Stimulated activated CD8-positive, alpha-beta memory T cell treated with anti-CD3 and anti-CD28 coated beads, Interleukin-12 subunit alpha, Interleukin-12 subunit beta, amount 100 ng/mL, for 1 hour (primary cell): ENCODE data around the gene DRAXIN.

ENCODE experiments used
- DNase-seq: peaks from one replicate; pipeline ENCODE4 v3.0.0-alpha.2; 2020; ENCODE audit warnings: low read depth

DRAXIN gene

DNA sequence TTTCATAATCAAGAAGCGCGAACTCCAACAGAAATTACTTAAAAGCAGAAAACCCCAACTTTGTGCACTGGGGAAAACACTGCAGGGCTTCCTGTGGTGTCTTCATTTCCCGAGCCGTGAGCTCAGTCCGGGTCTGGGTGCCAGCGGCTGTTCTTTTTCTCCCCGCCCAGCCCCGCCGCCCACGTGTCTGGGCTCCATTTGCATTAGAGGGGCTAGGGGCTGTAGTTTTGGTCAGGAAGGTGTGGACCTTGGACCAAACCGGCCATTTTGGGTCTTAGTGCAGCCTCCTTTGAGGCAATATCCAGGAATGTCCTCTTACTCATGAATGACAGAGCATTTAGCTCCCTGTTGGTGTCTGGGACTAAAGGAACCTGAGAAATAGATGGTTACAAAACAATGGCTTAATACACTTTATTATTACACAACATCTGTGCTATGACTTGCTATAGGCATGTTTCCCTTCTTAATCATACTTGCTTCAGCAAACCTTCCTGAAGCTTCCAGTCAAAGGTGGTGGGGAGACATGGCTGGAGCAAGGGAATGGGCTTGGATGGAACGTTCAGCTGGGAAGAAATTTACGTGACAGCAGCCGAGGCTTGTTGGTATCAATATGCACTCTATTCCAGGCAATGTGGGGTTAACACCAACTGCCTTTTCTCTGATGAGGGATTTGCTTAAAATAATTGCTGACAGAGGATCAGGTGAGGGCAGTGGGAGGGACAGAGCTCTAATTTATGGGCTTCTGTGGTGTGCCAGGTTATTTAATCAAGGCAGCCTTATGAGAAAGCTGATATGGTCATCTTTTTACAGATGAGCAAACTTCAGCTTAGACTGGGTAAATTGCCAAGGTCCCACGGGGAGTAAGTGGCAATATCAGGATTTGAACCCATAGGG is 45.5 kb downstream of the DRAXIN start:
- DNase-seq, result peak; percentile 30

DNA sequence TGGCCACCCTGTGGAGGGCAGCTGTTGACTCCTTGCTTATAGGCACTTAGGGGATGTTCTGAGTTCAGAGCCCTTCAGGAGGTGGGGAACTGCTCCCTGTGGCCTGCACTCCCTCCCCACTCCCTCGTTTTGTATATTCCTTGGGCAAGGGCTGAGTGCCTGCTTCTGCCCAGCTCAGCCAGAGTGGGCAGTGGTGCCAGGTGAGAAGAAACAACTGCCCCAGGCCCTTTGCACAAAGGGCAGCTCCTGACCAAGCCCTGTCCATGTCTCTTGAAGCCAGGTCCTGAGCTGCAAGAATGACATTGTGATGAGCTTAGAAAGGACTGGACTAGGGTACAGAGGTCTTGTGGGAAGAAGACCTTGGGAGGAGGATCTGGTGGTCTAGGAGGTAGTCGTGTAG is 46.6 kb downstream of the DRAXIN start:
- DNase-seq, result no peak

DNA sequence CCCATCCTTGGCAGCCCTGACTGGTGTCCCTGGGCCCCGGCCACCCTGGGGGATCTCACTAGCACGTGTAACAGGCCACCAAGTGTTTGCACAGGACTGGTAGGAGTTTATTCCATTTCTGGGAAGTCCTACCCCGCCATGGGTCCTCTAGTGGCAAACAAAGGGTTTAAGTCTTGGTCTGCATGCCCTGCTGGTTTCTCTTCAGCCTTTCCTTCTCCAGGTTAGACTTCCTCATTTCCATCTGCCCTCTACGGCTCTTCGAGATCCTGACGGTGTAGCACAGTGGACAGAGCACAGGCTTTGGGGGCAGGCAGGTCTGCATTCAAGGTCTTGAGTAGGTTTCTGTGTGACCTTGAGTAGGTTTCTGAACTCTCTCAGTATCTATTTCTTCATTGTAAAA is 47.3 kb downstream of the DRAXIN start:
- no peak for DNase-seq

DNA sequence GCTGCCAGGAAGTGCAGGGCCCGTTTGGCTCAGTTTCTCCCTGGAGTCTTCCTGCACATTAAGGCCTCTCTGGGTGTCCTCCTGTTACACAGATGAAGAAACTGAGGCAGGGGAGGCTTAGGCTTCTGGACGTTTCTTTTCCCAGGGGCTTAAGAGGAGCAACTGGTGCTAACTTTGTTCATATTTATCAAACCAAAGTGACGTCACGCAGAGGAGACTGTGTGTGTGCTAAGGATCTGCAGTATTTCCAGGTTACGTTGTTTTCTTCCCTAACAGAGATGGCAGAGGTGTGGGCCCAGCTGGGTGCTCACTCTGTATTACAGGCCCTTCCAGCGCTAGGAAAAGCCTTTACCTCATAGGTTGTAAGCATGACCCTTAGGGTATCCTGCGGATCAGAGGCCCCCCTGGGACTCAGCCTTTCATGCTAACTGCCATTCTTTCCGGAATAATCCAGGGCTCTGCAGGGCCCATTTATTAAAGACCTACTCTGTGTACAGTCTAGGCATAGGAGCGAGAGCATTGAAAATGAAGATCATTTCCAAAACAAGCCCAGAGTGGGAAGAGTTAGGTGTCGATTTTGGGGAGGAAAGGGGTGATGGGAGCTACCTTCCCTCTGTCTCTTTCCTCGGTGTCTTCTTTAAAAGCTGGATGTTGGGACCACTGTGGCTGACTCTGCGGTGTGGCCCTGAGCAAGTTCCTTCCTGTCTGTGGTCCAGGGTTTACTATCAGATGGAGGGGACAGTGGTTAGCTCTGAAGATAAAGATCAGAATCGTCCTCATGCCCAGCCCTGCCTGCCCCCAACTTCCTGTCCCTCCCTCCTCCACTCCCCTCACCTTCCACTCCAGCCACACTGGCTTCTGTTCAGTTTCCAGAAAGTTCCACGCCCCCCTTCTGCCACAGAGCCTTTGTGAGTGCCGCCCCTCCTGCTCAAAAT is 49.0 kb downstream of the DRAXIN start:
- no peak for DNase-seq

DNA sequence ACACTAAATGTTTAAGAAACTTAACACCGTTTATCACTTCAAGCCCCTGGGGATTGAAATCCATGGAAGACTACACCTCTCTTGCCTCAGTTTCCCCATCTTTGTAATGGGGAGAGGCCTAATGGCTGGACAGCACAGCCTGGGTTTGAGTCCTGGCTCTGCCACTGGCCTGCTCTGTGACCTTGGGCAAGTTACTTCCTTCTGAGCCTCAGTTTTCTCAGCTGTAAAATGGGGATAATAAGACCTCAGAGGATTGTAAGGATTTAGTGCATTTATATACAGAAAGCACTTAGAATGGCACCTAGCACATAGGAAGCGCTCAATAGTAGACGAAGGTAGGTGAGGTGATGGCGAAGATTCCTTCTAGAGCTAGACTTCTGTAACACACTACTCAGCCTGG is 50.0 kb downstream of the DRAXIN start:
- no peak for DNase-seq

DNA sequence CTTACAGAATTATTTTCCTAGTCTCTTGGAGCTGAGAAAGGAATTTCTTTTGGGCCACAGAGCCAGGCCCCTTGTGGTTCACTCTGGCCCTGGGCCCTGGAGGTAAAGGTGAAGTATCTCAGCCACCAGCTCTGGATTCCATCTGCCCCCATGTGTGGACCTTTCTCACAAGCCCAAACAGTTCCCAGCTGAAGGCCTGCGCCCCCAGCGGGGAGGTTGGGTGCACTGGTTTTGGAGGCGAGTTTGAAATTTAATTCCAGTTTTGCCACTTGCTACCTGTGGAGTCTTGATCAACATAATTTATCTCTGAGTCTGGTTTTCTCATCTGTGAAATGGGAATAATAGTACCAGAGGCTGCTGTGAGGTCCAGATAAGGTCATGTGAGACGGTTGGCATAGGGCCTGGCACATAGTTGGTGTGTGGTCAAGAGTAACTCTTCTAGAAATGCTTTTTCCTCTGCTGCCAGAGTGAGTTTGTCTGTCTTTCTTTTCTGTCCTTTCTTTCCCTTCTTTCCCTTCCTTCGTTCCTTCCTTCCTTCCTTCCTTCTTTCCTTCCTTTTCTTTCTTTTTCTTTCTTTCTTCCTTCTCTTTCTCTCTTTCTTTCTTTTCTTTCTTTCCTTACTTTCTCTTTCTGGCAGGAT is 50.5 kb downstream of the DRAXIN start:
- no peak for DNase-seq

DNA sequence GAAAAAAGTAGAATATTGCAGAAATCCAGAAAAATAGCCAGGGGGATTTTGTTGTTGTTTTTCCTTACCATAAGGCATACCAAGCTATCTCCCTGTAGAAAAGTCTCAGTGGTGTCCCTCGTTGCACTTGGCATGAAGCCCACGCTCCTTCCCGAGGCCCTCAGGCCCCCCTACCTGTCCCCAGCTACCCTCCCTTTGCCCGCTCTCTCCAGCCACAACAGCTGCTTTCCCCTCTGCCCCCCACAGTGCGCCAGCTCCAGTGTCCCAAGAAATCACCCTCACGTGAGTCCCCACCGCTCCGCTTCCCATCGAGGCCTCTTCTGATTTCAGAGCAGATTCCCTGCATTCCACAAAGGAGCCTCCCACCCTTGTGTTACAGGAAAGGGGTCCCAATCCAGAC is 52.8 kb downstream of the DRAXIN start:
- DNase-seq, result no peak

DNA sequence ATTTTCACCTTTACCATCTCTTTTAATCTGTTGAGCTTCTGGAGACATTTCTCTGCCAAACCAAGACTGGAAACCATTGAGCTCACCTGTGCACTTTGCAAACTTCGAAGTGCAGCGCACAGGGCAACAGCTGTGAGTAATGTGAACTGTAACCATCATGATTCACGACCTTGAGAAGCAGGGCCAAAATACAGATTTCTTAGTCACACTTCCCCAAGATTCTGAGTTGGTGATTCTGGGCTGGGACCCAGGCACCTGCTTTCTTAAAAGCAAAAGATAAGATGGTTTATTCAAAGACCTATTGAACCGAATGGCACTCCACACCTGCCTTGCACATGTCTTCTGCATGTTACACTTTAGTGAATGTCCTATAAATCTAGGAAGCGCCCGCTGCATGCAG is 54.6 kb downstream of the DRAXIN start:
- DNase-seq, result no peak

DNA sequence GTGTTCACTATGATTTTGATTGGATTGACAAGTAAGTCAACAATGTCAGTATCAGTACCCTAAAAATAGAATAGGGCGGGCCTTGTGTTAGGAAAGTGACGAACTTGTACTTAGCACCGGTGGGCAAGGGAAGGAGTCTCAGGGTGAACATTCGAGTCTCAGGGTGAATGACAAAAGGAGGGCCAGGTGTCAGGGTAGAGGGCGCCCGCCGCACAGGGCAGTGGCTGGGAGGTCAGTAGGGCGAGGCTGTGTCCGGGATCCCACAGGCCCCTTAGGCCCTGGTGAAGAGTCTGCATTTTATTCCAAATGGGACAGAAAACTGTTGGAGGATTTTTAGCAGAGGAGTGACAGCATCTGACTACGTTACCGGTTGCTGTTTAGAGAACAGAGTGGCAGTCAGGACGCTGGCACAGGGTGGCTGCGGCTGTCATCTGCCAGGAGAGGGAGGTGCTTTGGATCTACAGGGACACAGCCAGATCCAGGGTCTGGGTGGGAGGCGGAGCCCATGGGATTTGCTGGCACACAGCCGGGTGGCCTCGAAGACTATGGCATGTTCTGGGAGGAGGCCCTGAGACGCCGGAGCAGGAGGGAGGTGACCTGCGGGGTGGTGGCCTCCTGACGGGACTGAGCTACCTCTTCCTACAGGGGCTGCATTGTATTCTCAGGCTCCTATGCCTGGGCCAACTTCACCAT is 55.4 kb downstream of the DRAXIN start:
- no peak for DNase-seq

DNA sequence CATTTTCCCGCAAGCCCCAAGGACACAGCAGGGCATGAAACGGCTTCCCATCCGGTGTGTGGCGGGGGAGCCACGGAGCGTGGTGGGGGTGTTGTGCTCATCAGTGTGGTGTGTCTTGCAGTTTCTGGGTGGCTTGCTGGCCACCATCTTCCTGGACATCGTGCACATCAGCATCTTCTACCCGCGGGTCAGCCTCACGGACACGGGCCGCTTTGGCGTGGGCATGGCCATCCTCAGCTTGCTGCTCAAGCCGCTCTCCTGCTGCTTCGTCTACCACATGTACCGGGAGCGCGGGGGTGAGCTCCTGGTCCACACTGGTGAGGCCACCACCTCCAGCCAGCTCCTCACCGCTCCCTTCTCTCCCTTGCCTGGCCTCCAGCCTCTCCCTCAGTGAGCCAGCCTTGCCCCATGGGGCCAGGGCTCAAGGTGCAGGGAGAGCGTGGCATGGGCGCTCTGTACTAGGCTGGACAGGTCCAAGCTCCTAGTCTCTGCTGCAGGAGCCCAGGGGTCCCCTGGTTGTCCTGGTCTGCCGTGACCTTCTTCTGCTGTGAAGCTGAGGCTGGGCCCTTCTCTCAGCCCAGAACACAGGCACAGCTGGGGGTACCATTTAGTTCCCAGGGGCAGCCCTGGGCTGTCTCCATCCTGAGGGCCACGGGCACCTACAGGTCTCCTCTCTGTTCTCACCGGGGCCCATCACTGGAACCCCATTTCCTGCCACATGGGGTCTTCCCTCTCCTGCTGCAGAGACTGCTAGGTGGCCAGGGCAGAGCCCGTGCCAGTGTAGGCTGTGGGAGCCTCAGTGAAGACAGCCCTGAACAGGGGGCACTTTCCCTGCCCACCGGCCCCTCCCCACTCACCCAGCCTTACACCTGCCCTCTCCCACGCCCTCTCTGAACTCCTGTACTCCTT is 57.0 kb downstream of the DRAXIN start:
- DNase-seq, result no peak

DNA sequence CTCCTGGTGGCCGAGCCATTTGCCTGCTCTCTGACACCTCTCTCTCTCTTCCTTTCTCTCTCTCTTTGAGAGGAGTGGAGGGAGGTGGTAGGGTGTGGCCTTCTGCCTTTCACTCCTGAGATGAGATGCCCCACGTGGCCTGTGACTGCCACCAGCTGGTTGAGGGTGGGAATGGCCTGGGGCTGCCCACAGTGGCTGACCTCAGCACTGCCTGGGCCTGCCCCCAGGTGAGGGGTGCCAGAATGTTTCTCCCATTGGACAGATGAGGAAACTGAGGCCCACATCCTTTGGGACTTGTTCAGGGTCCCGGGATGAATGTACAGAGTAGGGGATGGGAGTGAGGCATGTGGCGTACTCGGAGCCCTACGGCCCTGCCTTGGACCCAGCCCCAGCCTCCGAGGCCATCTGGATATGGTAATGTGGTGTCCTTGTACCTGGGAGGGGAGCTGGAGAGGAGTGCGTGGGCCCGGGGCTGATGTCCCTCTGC is 57.7 kb downstream of the DRAXIN start:
- DNase-seq, result peak; percentile 22

DNA sequence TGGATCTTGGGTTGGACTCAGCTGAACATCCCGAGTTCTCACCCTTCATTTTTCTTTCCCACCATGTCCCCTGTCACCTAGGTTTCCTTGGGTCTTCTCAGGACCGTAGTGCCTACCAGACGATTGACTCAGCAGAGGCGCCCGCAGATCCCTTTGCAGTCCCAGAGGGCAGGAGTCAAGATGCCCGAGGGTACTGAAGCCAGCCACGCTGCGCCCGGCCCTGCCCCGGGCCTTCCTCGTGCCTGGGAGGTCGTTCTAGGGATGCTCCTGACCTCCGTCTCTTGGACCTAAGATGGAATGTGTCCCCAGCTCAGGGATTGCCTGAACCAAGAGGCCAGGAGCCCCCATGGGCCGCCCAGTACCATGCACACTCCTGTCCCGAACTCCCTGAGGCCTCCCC is 58.5 kb downstream of the DRAXIN start:
- no peak for DNase-seq

DNA sequence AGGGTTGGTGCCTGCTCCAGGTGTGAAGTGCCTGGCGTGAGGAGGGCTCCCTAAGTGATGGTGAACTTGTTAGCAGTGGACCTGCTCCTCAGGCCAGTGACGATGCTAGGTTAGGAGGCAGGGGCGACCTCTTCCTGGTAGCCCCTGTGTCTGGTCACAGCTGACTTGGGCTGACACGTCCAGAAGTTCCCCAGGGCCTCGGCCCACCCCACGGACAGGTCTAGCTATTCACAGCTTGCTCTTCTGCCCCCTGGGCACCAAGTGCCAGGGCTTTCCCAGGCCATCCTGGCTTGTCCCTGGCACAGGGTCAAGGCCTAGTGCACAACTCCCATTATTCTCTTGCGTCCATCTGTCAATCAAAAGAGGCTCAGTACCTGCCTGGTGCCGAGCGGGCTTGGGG is 59.6 kb downstream of the DRAXIN start:
- DNase-seq, result no peak

DNA sequence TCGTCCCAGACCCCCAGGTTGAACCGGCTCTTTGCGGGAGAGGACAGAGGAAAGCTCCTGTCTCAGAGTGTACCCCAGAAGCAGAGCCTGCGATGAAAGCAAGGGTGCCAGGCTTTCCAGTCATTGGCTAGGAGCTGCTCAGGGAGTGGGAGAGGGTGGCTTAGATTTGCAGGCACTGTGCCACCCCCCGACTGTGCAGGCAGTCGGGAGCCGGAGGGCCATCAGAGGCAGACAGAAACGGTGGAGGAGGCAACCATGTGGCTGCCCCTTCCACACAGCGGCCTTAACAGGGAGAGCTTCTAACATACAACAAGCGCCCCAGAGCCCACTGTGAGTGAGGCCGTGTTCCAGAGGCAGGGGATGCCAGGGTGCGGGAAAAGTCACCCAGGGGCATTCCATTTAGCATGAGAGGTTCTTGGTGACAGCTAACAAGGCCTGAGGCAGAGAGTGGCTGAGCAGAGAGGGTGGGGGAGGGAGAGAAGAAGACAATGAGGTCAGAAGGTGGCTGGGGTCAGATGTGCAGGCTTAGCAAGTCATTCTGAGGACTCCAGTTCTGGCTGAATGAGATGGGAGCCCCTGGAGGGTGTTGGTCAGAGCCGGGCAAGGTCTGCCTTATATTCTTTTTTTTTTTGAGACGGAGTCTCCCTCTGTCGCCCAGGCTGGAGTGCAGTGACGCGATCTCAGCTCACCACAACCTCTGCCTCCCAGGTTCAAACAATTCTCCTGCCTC is 61.0 kb downstream of the DRAXIN start:
- DNase-seq, result no peak

DNA sequence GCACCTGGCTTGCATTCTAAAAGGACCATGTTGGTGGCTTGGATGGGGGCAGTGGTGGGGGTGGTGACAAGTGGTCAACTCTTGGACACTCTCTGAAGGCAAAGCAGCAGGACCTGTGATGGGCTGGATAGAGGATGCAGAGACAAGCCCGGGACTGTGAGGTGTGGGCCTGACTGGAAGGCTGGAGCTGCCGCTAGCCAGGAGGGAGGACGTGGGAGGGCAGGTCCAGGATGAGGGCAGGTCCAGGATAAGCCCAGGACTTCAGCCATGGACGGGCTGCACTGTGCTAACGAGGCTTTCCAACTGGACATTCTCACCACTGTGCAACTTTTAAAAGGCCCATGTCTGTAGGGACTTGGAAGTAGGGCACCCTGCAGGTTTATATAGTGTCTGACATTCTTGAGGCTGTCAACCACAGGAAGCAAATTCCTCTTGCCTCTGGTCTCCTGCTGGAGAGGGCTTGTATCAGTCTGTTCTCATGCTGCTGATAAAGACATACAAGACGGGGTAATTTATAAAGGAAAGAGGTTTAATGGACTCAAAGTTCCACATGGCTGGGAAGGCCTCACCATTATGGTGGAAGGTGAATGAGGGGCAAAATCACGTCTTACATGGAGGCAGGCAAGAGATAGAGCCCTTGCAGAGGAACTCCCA is 62.2 kb downstream of the DRAXIN start:
- DNase-seq, result no peak

DNA sequence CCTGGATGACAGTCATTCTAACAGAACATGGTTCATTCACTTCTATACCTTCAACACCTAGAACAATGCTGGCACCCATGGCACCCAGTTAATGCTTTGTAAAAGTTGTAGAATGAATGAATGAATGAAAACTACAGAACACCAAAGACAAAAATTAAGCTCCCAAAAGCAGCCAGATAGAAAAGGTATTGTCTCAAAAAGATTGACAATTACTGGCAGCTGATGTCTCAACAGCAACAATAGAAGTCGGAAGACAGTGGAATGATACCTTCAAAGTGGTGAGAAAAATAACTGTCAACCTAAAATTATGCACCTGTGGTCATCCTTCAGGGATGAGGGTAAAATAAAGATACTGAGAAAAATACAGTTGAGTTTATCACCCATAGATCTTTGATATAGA is 65.5 kb downstream of the DRAXIN start:
- no peak for DNase-seq

DNA sequence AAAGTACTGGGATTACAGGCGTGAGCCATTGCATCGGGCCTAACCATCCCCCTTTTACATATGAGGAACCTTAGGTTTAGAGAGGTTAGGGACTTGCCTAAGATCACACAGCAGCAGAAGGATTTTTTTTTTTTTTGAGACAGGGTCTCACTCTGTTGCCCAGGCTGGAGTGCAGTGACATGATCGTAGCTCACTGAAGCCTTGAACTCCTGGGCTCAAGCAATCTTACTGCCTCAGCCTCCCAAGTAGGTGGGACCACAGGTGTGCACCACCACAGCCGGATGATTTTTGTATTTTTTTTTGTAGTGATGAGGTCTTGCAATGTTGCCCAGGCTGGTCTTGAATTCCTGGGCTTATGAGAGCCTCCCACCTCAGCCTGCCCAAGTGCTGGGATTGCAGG is 68.3 kb downstream of the DRAXIN start:
- DNase-seq, result no peak

DNA sequence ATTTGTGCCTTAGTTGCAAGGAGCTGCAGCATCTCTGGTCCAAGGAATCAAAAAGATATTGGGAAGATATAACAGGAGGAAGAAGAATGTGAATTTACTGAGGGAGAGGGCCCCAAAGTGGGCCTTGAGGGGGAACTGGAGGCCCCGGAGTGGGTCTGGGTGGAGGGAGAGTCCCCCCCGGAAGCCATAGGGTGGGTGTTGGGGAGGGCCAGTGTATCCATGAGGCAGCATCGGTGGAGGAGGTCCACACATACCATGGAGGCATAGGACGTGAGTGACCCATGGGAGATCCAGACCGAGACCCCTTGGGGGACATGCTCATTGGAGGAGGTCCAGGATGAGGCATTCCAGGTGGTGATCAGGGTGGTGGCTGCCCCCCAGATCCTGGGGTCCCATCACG is 69.8 kb downstream of the DRAXIN start:
- DNase-seq, result no peak

DNA sequence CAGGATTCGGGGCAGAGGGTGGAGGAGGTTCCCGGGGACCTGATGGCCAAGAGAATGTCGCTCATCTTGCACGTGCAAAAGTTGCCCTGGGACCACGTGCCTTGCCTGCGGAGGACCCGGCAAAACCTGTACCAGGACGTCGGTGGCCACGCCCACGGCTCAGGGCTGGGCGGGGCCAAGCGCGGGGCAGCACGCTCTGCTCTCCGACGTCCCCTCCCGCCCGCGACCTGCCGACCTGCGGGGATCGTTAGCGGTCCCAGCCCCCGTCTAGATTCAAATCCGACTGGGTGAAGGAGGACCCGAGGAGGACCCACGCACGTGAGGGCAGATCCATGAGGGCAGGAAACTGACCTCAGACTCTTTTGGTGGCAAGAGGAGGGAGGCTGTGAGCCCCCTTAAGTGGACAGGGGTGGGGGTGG is 70.5 kb downstream of the DRAXIN start, which contains the start of gene C1orf167:
TSS of gene C1orf167 (plus strand) at position 206 of the 419 bp plus-strand sequence. CDS start 2,208 bp downstream, outside the sequence.
- DNase-seq, result no peak
